Activated naive CD8-positive, alpha-beta T cell treated with anti-CD3 and anti-CD28 coated beads, Interleukin-2, amount 50 U/mL, for 16 hours (primary cell): ENCODE results near the gene PTPRN2.
"Not testable (repeated sequence)": the region's sequence is repeated elsewhere in the genome, so short reads cannot be mapped to it uniquely, and the experiment has no call there.

ENCODE experiments used
- DNase-seq: peaks from one replicate; pipeline ENCODE4 v3.0.0-alpha.2; 2020; ENCODE audit warnings: low read depth, low spot score

Gene PTPRN2

GRCh38 chr7:158051776-158052175 is 535.8 kb downstream of the PTPRN2 start:
- no peak for DNase-seq

- no peak for DNase-seq
These were observed 536.5 kb downstream of the PTPRN2 start for GRCh38 chr7:158050978-158051651.

- no peak for DNase-seq
These were observed 537.1 kb downstream of the PTPRN2 start for GRCh38 chr7:158050441-158050977.

- DNase-seq: no peak
These were observed 538.4 kb downstream of the PTPRN2 start for GRCh38 chr7:158049271-158049670.

GRCh38 chr7:158048569-158048968 is 539.1 kb downstream of the PTPRN2 start:
- DNase-seq: no peak

- no peak for DNase-seq
These were observed 540.1 kb downstream of the PTPRN2 start for GRCh38 chr7:158047391-158048059.

- not testable (repeated sequence) for DNase-seq
These were observed 541.4 kb downstream of the PTPRN2 start for GRCh38 chr7:158046246-158046645.

- DNase-seq: no peak
These were observed 543.2 kb downstream of the PTPRN2 start for GRCh38 chr7:158044482-158044823.

- DNase-seq: no peak
These were observed 543.8 kb downstream of the PTPRN2 start for GRCh38 chr7:158043551-158044481.

- no peak for DNase-seq
These were observed 545.3 kb downstream of the PTPRN2 start for GRCh38 chr7:158042156-158042880.

GRCh38 chr7:158040199-158040598 is 547.4 kb downstream of the PTPRN2 start:
- DNase-seq: no peak

- no peak for DNase-seq
These were observed 548.4 kb downstream of the PTPRN2 start for GRCh38 chr7:158039270-158039669.

- DNase-seq: no peak
These were observed 550.4 kb downstream of the PTPRN2 start for GRCh38 chr7:158037211-158037610.

- DNase-seq: no peak
These were observed 552.3 kb downstream of the PTPRN2 start for GRCh38 chr7:158035343-158035742.

- DNase-seq: no peak
These were observed 553.1 kb downstream of the PTPRN2 start for GRCh38 chr7:158034571-158034970.

GRCh38 chr7:158033925-158034324 is 553.7 kb downstream of the PTPRN2 start:
- not testable (repeated sequence) for DNase-seq

- no peak for DNase-seq
These were observed 554.4 kb downstream of the PTPRN2 start for GRCh38 chr7:158033196-158033595.

GRCh38 chr7:158032561-158033115 is 555.0 kb downstream of the PTPRN2 start:
- no peak for DNase-seq

- no peak for DNase-seq
These were observed 555.7 kb downstream of the PTPRN2 start for GRCh38 chr7:158031867-158032308.

- DNase-seq: no peak
These were observed 557.1 kb downstream of the PTPRN2 start for GRCh38 chr7:158030566-158030965.

- DNase-seq: no peak
These were observed 557.6 kb downstream of the PTPRN2 start for GRCh38 chr7:158030071-158030470.
